ENCODE results near the gene UCN3. TPM values are rescaled to one million over a fixed set of nuclear protein-coding genes. Genes with fewer than 3 reads are reported as not detected.
"Not testable (repeated sequence)": the region's sequence is repeated elsewhere in the genome, so short reads cannot be mapped to it uniquely, and the experiment has no call there.

Gene UCN3
- total RNA-seq, 1 donor from 2014 or later, result not detected

DNA sequence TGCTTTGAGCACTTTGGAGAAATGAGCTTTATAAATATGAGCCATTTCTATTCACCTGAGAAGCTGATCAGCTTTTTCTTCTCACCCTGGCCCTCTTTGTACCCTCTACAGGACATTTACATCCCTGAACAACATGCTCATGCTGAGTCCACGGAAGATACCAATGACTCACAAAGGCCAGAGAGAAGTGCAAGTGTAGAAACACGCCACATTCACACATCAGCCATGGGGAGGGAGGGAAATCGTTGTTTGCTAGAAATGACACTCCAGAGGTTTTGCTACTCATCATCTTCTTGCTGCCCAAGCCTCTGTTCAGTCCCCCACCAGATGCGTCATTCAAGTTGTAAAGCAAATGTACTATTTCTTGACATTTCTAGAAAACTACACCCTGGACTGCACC is 2.8 kb upstream of the UCN3 start:
- ATAC-seq (ENCODE audit: poor library complexity) (no peak), DNase-seq (no peak)
- intact Hi-C loops (cut with DNase I), result no loop called here

DNA sequence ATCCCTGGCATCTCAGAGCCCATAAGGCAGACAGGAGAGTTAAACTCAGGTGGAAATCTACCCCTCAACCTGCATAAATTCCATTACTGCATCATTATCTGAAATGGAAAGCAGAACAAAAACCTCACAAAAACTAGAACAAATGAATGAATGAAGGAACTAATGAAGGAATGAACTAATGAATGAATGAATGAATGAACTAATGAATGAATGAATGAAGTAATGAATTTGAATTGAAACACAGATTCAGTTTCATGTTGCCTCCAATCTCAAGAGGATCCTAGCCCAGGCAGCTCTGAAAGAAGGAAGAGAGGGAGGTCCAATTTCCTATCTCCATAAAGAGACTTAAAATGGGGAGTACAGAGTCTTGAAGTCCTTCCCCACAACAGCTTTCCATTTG is 1.9 kb upstream of the UCN3 start:
- ATAC-seq (ENCODE audit: poor library complexity) (no peak), DNase-seq (no peak)
- intact Hi-C loops (cut with DNase I), result no loop called here

DNA sequence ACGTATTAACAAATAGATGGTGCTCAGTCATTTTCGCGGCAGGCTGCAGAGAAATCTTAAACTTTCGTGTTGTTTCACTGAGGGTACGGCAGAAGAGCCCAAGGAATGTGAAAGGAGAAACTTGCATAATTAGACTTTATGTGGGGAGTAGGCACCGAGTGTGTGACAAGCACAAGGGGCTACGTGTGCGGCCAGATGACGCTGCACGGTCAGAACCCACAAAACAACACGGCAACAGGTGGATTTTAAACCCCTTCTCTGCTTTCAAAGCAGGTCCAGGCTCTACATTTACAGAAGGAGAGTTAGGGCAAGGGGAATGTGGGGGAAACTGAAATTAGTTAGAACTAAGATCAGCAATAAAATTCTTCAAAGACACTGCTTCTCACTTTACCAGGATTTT is 392 bp upstream of the UCN3 start:
- DNase-seq (no peak), ATAC-seq (ENCODE audit: poor library complexity) (no peak)
- intact Hi-C loops (cut with DNase I), result no loop called here

DNA sequence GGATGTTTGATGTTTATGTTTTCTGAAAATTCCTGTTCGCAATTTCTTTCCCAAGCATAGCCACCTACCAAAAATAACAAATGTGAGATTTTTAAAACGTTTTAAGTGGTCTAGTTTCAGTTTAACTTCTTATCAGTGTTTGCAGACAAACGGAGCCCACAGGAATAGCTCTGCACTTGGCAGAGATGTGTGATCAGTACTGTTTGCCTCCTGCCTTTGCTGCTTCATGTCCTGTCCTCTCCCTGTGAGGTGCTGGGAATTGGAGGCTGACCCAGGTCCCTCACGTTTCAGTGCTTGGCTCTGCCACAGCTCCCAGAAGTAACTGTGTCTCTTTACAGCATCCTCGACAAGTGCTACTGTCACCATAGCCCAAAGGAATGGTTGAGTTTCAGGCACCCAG is 1.2 kb downstream of the UCN3 start:
- intact Hi-C loops (cut with DNase I), result no loop called here
- no peak for ATAC-seq (ENCODE audit: poor library complexity)
- no peak for DNase-seq

DNA sequence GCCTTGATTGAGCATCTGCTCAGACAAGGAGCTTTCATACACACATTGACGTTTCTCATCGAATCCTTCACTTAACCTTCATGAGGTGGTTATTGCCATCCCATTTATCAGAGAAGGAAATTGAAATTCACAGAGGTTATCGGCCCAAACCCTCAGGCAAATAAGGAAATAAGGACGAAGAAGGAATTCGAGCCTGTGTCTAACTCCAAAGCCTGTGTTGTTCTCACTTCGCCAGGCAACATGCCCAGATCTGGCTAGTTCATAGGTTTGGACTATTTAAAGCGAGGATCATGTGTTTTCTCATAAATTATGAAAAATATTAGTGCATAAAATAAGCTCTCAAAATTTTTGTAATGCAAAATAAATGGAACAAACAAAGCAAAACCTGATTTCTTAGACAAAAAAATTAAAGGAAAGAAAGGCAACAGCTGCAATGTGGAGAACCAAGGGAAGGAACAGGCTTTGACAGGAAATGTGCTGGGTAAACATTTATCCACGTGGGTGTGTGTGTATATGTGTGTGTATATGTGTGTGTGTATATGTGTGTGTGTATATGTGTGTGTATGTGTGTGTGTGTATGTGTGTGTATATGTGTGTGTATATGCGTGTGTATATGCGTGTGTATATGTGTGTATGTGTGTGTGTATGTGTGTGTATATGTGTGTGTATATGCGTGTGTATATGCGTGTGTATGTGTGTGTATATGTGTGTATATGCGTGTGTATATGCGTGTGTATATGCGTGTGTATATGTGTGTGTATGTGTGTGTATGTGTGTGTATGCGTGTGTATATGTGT is 4.8 kb downstream of the UCN3 start:
- DNase-seq (no peak), ATAC-seq (ENCODE audit: poor library complexity) (no peak)
- intact Hi-C loops (cut with DNase I), result no loop called here

DNA sequence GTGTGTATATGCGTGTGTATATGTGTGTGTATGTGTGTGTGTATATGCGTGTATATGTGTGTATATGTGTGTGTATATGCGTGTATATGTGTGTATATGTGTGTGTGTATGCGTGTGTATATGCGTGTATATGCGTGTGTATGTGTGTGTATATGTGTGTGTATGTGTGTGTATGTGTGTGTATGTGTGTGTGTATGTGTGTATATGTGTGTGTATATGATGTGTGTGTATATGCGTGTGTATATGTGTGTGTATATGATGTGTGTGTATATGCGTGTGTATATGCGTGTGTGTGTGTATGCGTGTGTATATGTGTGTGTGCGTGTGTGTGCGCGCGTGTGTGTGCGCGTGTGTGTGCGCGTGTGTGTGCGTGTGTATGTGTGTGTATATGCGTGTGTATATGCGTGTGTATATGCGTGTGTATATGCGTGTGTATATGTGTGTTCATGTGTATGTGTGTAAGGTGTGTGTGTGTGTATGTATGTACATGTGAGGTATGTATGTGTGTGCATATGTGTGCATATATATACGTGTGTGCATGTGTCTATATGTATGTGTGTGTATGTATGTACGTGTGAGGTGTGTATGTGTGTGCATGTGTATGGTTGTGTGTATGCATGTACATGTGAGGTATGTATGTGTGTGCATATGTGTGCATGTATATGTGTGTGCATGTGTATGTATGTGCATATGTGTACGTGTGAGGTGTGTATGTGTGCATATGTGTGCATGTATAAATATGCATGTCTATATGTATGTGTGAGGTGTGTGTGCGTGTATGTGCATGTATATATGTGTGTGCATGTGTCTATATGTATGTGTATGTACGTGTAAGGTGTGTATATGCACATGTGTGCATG is 6.0 kb downstream of the UCN3 start:
- DNase-seq (no peak), ATAC-seq (ENCODE audit: poor library complexity) (no peak)
- intact Hi-C loops (cut with DNase I), result no loop called here

DNA sequence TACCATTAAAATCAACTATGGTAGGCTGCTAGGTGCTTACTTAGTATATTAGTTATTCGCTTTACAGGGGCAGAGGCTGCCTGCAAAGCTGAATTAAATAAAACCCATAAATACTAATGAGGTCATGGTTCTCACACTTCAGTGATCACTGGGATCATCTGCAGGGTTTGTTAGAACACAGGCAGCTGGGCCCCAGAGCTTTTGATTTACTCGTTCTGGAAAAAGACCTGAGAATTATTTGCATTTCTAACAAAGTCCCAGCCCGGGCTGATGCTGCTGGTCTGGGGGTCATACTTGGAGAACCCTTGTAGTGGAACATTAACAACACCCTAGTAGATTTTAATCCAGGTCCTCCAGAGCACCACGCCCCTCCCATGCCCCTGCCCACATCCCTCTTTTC is 8.5 kb downstream of the UCN3 start:
- DNase-seq (no peak), ATAC-seq (ENCODE audit: poor library complexity) (no peak)
- intact Hi-C loops (cut with DNase I), result no loop called here

DNA sequence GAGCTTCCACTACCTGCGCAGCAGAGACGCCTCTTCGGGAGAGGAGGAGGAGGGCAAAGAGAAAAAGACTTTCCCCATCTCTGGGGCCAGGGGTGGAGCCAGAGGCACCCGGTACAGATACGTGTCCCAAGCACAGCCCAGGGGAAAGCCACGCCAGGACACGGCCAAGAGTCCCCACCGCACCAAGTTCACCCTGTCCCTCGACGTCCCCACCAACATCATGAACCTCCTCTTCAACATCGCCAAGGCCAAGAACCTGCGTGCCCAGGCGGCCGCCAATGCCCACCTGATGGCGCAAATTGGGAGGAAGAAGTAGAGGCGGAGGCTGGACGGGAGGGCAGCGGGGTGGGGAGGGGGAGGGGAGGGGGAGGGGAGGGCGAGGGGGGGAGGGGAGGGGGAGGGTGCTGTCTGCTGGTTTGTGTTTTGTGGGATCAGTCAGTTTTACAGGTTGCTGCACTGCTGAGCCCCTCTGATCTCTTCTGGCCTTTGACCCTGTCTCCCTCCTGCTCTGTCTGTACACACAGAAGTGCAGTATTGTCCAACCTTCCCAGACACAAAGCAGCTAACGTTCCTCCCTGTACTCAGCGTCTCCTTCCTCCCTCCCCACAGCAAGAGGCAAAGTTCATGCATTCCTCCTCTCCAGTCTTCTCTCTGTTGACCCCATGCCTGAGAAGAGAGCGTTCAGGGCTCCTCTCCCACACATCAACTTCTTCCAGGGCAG is 9.3 kb downstream of the UCN3 start:
- DNase-seq (no peak), ATAC-seq (ENCODE audit: poor library complexity) (no peak)
- intact Hi-C loops (cut with DNase I), result no loop called here

DNA sequence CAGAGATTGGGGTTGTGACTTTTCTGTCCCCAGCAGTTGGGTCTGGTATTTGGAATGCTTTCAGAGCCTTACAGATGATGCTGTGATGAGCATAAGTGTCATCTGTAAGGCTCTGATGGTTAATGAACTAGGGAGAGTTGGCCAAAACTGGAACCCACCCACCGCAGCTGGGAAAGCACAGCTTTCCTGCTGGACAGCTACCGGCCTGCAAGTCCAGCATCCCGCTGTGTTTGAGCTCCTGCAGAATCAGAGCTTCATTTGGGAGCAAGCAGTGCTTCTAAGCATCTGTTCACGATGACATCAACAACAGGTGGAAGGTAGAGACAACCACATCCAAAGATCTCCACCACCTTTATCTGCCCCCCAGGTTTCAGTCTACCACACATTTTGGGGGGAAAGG is 11.7 kb downstream of the UCN3 start:
- DNase-seq, result no peak
- intact Hi-C loops (cut with DNase I), result no loop called here
- ATAC-seq (ENCODE audit: poor library complexity), result no peak

DNA sequence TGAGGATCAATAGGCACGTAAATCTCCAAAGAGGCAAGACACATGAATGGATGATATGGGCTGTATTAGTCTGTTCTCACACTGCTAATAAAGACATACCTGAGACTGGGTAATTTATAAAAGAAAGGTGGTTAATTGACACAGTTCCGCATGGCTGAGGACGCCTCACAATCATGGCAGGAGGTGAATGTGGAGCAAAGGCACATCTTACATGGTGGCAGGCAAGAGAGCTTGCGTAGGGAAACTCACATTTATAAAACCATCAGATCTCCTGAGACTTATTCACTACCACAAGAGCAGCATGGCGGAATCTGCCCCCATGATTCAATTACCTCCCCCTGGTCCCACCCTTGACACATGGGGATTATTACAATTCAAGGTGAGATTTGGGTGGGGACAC is 14.4 kb downstream of the UCN3 start:
- ATAC-seq (ENCODE audit: poor library complexity); DNase-seq; intact Hi-C loops (cut with DNase I): not testable (repeated sequence)

DNA sequence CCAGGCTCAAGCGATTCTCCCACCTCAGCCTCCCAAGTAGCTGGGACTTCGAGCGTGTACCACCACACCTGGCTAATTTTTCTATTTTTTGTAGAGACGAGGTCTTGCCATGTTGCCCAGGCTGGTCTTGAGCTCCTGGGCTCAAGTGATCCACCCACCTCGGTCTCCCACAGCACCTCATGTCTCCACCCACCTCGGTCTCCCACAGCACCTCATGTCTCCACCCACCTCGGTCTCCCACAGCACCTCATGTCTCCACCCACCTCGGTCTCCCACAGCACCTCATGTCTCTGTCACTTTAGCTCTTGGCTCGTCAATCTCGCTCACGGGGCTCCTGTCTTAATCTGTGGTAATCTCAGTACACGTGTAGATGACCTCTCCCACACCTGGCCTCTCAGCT is 15.6 kb downstream of the UCN3 start:
- intact Hi-C loops (cut with DNase I); DNase-seq: not testable (repeated sequence)

DNA sequence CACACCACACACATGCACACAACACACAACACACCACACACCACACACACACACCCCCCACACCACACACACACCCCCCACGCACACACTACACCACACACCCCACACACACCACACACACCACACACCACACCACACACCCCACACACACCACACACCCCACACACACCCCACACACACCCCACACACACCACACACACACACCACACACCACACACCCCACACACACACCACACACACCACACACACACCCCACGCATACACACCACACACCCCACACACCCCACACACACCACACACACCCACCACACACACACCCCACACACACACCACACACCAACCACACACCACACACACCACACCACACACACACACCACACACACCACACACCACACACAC is 16.4 kb downstream of the UCN3 start:
- intact Hi-C loops (cut with DNase I), result no loop called here
- ATAC-seq (ENCODE audit: poor library complexity) (no peak), DNase-seq (no peak)

More for the DNA sequence above, 15.6 kb downstream of the UCN3 start:
- not testable (repeated sequence) for ATAC-seq (ENCODE audit: poor library complexity)

DNA sequence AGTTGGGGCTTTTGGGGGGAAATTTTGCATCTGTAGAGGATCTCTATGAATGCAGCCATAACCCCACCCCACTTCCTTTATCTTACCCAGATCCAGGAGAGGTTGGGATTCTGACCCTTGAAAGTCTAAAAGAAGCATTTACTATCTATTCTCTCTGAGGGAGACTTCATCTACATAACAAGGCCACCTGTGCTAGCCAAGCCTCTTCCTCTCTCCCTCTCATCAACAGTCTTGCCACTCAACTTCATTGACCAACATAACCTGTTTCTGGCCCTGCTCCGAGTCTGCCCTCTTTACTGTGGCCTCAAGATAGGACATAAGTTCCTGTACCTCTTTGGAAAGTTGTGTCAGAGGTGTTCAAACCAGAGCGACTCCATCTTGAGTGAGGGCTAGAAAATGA is 20.5 kb downstream of the UCN3 start:
- intact Hi-C loops (cut with DNase I), result no loop called here
- DNase-seq (no peak), ATAC-seq (ENCODE audit: poor library complexity) (no peak)

DNA sequence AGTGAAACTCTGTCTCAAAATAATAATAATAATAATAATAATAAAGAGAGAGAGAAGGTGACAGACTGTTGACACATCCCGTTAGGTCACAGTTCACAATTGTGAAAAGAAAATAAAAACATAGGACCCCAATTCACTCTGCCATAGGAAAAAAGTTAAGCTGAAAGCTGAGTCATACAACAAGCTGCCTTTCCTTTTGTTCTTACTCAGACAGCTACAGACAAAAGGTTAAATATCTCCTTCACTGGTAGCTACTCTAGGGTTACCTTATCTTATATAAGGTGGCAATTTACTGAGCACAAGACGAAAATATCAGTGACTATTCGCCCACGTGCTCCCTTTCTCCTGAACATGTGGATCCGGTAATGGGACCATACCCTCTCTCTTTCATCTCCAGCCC is 22.4 kb downstream of the UCN3 start:
- ATAC-seq (ENCODE audit: poor library complexity), result no peak
- DNase-seq, result no peak
- intact Hi-C loops (cut with DNase I), result no loop called here

DNA sequence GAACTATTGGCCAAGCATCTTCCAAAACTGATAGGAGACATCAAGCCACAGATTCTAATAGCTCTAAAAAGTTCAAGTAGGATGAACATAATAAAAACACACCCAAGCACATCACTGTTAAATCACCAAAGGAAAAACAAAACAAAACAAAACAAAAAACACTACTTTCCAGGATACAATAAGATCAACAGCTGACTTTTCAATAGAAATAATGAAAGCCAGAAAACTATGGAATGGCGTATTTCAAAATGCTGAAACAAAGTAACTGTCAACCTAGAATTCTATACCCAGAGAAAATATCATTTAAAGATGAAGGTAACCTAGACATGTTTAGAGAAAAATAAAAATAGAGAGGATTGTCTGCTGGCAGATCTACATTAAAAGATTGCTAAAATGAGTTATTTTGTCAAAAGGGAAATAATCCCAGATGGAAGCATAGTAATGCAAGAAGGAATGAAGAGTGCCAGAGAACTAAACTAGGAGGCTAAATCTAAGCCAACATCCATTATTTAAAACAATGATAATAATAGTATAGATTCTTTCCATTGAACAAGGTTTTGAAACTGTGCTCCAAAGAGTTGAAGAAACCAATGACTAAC is 25.9 kb downstream of the UCN3 start:
- ATAC-seq (ENCODE audit: poor library complexity) (no peak), DNase-seq (no peak)
- intact Hi-C loops (cut with DNase I), result no loop called here

DNA sequence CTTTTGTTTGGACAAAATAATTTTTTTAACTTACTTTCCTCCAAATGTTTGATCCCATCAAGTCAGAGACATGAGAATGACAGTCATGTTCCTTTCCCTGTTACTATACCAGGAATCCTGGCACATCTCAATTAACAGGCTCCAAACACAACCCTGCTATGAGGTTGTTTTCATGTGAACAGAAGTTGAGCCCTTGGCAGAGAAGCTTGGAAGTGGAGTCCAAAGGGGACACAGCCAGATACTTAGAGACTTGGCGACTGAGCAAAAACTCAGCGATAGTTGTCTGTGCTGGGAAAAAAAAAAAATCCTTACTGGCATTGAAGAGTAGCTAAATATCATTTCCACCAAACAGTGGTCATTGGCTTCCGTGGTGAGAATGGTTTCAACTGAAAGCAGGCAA is 27.0 kb downstream of the UCN3 start:
- ATAC-seq (ENCODE audit: poor library complexity), result no peak
- no peak for DNase-seq
- intact Hi-C loops (cut with DNase I), result no loop called here

DNA sequence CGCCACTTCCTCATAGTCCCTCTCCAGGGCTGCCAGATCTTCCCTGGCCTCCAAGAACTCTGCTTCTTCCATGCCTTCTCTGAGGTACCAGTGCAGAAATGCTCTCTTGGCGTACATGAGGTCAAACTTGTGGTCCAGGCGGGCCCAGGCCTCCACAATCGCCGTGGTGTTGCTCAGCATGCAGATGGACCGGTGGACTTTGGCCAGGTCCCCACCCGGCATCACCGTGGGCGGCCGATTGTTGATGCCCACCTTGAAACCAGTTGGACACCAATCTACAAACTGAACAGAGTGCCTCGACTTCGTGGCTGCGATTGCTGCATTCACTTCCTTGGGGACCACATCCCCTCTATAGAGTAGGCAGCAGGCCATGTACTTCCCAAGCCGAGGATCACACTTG is 28.8 kb downstream of the UCN3 start:
- intact Hi-C loops (cut with DNase I), result no loop called here
- DNase-seq (no peak), ATAC-seq (ENCODE audit: poor library complexity) (no peak)

DNA sequence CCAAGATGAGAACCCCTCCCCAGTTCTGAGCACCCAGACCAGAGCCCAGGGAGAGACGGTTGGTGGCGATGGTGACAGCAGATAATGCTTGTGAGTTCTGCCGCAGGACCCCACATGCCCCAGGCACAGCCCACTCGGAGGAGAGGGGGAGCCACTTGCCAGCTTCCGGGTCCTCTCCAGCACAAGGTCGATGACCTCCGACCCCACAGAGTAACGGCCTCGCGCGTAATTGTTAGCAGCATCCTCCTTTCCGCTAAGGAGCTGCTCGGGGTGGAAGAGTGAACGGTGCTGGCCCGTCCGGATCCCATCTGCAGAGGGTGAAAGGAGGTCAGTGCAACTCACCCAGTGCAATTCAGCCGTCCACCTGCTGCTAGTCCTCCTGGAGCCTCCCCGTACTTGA is 30.4 kb downstream of the UCN3 start:
- ATAC-seq (ENCODE audit: poor library complexity), result no peak
- no peak for DNase-seq
- intact Hi-C loops (cut with DNase I), result no loop called here
